PC-9 (cell line): ENCODE data around the gene MRPS18B. TPM values are rescaled to one million over a fixed set of nuclear protein-coding genes. Genes with fewer than 3 reads are reported as not detected.

Experiments used
- BruUV-seq: library from RNA; stranded (reverse); fragments of 400-500 nt; replicated peaks from 2 replicates; lab custom pipeline; 2021; lab: Mats Ljungman, UMichigan
- CTCF ChIA-PET: fragments of 300-600 bp; sonication (Branson Sonifier 250); formaldehyde crosslinking; loops from one replicate; lab custom pipeline; 2022; ENCODE audit warnings: antibody characterized with exemption; lab: Charles Lee
- POLR2A ChIA-PET: fragments of 300-600 bp; sonication (Branson Sonifier 250); formaldehyde crosslinking; loops from one replicate; lab custom pipeline; 2022; ENCODE audit warnings: antibody characterized with exemption; ENCODE audit not compliant: unreplicated experiment; lab: Charles Lee
- DNase-seq, 2 experiments: peaks; one replicate each; pipeline versions ENCODE4 v3.0.0 to v3.0.0-alpha.2; 2015 to 2022; ENCODE audit warnings: mixed read lengths in 1 of 2
- H2AFZ ChIP-seq: fragments of 200-600 bp; sonication (generic); 2 replicates; pipeline ENCODE4 v1.8.1; 2017; ENCODE audit warnings: antibody characterized with exemption
- H3F3A ChIP-seq: fragments of 200-600 bp; sonication (generic); 2 replicates; pipeline ENCODE4 v1.8.1; 2017; ENCODE audit warnings: antibody characterized with exemption, mild to moderate bottlenecking, low read depth; ENCODE audit not compliant: insufficient read depth
- H3K27ac ChIP-seq: fragments of 200-600 bp; sonication (generic); 2 replicates; pipeline ENCODE4 v1.6.1; 2016; ENCODE audit warnings: mixed run types
- H3K27me3 ChIP-seq: fragments of 200-600 bp; sonication (generic); 2 replicates; pipeline ENCODE4 v1.6.1; 2016; ENCODE audit warnings: low read depth, mixed run types; ENCODE audit not compliant: insufficient read depth
- H3K36me3 ChIP-seq: fragments of 200-600 bp; sonication (generic); 2 replicates; pipeline ENCODE4 v1.6.1; 2016; ENCODE audit warnings: low read depth, mixed run types
- H3K4me1 ChIP-seq: fragments of 200-600 bp; sonication (generic); replicated peaks from 2 replicates; pipeline ENCODE4 v1.6.1; 2016; ENCODE audit warnings: mixed run types; ENCODE audit not compliant: insufficient read depth
- H3K4me2 ChIP-seq: fragments of 200-600 bp; sonication (generic); 2 replicates; pipeline ENCODE4 v1.6.1; 2017; ENCODE audit warnings: mixed run types
- H3K4me3 ChIP-seq: fragments of 200-600 bp; sonication (generic); 2 replicates; pipeline ENCODE4 v1.6.1; 2016; ENCODE audit warnings: mixed run types
- H3K79me2 ChIP-seq: fragments of 200-600 bp; sonication (generic); 2 replicates; pipeline ENCODE4 v1.6.1; 2017; ENCODE audit warnings: low read depth, mixed run types
- H3K9me2 ChIP-seq: fragments of 200-600 bp; sonication (generic); 2 replicates; pipeline ENCODE4 v1.8.1; 2017; ENCODE audit warnings: mild to moderate bottlenecking; ENCODE audit not compliant: insufficient read depth
- H3K9me3 ChIP-seq: fragments of 200-600 bp; sonication (generic); 2 replicates; pipeline ENCODE4 v1.8.1; 2016; ENCODE audit warnings: low read depth; ENCODE audit not compliant: insufficient read depth
- H4K20me1 ChIP-seq: fragments of 200-600 bp; sonication (generic); 2 replicates; pipeline ENCODE4 v1.8.1; 2017; ENCODE audit not compliant: insufficient read depth
- CTCF ChIP-seq: fragments of 200-600 bp; sonication (generic); conservative IDR thresholded peaks from 2 replicates; pipeline ENCODE4 v1.6.1; 2017; ENCODE audit warnings: mixed run types, antibody characterized with exemption, mild to moderate bottlenecking, moderate library complexity
- EZH2 ChIP-seq: fragments of 200-600 bp; sonication (generic); IDR thresholded peaks from 2 replicates; pipeline ENCODE4 v1.8.0; 2017; ENCODE audit warnings: antibody characterized with exemption, low read depth
- intact Hi-C: fragments of 100-400 bp; cut with micrococcal nuclease; formaldehyde crosslinking; loops from one replicate; pipeline ENCODE4 v1.10.0; 2022; ENCODE audit not compliant: unreplicated experiment
- total RNA-seq: library from RNA; stranded (reverse); gene quantifications from 2 replicates; pipeline ENCODE4 v1.2.3, GENCODE V29; 2021

The MRPS18B gene
- total RNA-seq, 1 experiment from 2014 or later, result 86.8 TPM

- Histone ChIP-seq H3K27me3 (no peaks in the 10 kb centered on the region), H3K79me2 (no peaks in the 10 kb centered on the region), H3K9me2 (no peaks in the 10 kb centered on the region), H2AFZ (no peak overlapping the region), H3K4me3 (no peak overlapping the region), H3K4me2 (no peak overlapping the region), H4K20me1 (peaks cover 20% of the 10 kb centered on the region), H3K36me3 (peaks cover 36% of the 10 kb centered on the region), H3F3A (peaks cover 49% of the 10 kb centered on the region), H3K27ac (no peak overlapping the region), H3K4me1 (no peaks in the 10 kb centered on the region), H3K9me3 (no peaks in the 10 kb centered on the region)
- BruUV-seq, result no TSS peak
- POLR2A ChIA-PET, result interaction anchor here (0.7 kb wide), 1 partner anchor 18 kb away, joined by 3 read pairs; no protein-coding TSS in a partner anchor
- no peak for DNase-seq
- TF ChIP-seq CTCF, result no peak
- TF ChIP-seq EZH2, result no peak
- CTCF ChIA-PET, result no interaction called here
- intact Hi-C loops, result no loop called here
These were observed 16.2 kb upstream of the MRPS18B start for GRCh38 chr6:30601436-30601814.

- Histone ChIP-seq H4K20me1 (peaks cover 20% of the 10 kb centered on the region), H3K4me2 (no peak overlapping the region), H3K79me2 (no peaks in the 10 kb centered on the region), H3K27ac (no peak overlapping the region), H3K36me3 (peaks cover 42% of the 10 kb centered on the region), H3K4me3 (no peak overlapping the region), H3K9me3 (no peaks in the 10 kb centered on the region), H3K4me1 (no peaks in the 10 kb centered on the region), H2AFZ (no peak overlapping the region), H3F3A (peaks cover 49% of the 10 kb centered on the region), H3K9me2 (no peaks in the 10 kb centered on the region), H3K27me3 (no peaks in the 10 kb centered on the region)
- no peak for TF ChIP-seq CTCF
- TF ChIP-seq EZH2, result no peak
- DNase-seq, result peak in 1 of 2 experiments; percentile 12
- CTCF ChIA-PET, result no interaction called here
- POLR2A ChIA-PET, result no interaction called here
- intact Hi-C loops, result no loop called here
- no TSS peak for BruUV-seq
These were observed 15.6 kb upstream of the MRPS18B start for GRCh38 chr6:30601815-30602641.

GRCh38 chr6:30603961-30604360, 13.7 kb upstream of the MRPS18B start:
- Histone ChIP-seq H3K27ac (no peak overlapping the region), H3K9me3 (no peaks in the 10 kb centered on the region), H3K36me3 (peaks cover 48% of the 10 kb centered on the region), H3F3A (peaks cover 44% of the 10 kb centered on the region), H4K20me1 (peaks cover 20% of the 10 kb centered on the region), H3K27me3 (no peaks in the 10 kb centered on the region), H2AFZ (no peak overlapping the region), H3K4me1 (no peaks in the 10 kb centered on the region), H3K79me2 (no peaks in the 10 kb centered on the region), H3K4me3 (no peak overlapping the region), H3K9me2 (no peaks in the 10 kb centered on the region), H3K4me2 (no peak overlapping the region)
- POLR2A ChIA-PET, result interaction anchor here (0.7 kb wide), 1 partner anchor 13 kb away, joined by 3 read pairs; no protein-coding TSS in a partner anchor
- intact Hi-C loops, result no loop called here
- no TSS peak for BruUV-seq
- CTCF ChIA-PET, result no interaction called here
- no peak for DNase-seq
- TF ChIP-seq CTCF (no peak), EZH2 (no peak)
